ENCODE results near the gene FAM186B.

FAM186B gene

DNA sequence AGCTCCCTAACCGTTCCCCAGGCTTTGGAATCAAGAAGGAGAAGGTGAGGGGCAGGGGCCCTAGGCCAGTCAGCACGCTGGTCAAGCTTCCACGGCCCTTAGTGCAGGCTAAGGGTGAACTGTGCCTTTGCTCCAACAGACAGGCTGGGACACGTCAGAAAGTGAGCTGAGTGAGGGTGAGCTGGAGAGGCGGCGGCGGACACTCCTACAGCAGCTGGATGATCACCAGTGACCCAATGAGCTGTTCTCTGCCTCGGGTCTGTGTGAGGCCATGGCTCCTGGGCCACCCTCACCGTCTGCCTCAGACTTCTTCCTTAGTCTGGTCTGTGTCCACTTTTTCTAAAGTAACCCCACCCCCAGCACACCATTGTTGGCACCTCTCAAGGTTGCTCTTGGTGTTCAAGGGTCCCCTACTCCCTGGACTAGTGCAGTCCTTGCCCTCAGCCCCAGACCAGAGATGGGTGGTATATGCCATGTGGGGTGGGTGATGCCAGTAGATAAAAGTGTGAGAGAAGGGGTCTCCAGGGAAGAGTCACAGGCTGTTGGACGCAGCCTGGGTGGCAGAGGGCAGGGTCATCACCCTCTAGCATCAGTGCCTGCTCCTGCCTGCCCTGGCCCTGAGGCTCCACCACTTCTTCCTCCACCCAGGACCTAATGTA, 38.7 kb upstream of the FAM186B start:
- in situ Hi-C loops (cut with MboI; ENCODE audit: low pct_unique_long_range_greater_than_20kb, low sequenced_read_pairs, unreplicated experiment), result no loop called here
- TF ChIP-seq CTCF (IDR thresholded peaks at IDR 0.05; ENCODE audit: extremely low read depth, insufficient read depth, missing control alignments), result no peak

DNA sequence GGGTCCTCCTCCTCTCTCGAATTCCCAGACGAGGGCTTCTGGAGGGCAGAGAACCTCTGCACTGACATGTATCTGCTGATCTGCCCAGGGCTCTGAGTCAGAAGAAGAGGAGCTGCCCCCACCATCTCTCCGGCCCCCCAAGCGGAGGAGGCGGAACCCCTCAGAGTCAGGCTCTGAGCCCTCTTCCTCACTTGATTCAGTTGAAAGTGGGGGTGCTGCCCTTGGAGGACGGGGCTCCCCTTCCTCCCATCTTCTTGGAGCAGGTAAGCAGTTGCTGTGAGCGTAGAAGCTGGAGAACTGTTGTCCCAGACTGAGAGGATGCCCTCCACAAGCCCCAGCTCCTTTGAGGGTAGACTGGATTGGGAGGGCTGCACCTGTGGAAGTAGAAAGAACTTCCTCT, 37.7 kb upstream of the FAM186B start:
- in situ Hi-C loops (cut with MboI; ENCODE audit: low pct_unique_long_range_greater_than_20kb, low sequenced_read_pairs, unreplicated experiment), result no loop called here
- no peak for TF ChIP-seq CTCF (IDR thresholded peaks at IDR 0.05; ENCODE audit: extremely low read depth, insufficient read depth, missing control alignments)
- no peak for DNase-seq (ENCODE audit: low spot score)

More for the DNA sequence above, 38.7 kb upstream of the FAM186B start:
- DNase-seq (ENCODE audit: low spot score), result no peak

DNA sequence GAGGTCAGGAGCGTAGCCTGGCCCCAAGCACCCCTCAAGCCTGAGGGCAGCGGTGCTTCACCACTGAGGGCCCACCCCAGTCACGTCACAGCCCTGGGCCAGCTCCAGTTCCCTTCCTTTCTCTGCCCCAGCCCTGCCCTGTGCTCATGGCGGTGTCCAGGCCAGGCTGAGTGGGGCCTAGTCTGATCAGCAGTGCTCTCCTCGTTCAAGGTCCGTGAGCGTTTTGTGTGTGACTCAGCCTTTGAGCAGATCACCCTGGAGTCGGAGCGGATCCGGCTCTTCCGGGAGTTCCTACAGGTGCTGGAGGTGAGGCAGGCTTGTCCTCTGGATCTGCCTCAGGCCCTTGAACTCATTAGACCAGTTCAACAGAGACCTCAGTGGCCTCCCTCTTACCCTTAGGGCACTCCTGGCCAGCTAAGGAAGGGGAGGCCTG, 36.9 kb upstream of the FAM186B start:
- DNase-seq (ENCODE audit: low spot score), result no peak
- no peak for TF ChIP-seq CTCF (IDR thresholded peaks at IDR 0.05; ENCODE audit: extremely low read depth, insufficient read depth, missing control alignments)
- in situ Hi-C loops (cut with MboI; ENCODE audit: low pct_unique_long_range_greater_than_20kb, low sequenced_read_pairs, unreplicated experiment), result no loop called here

DNA sequence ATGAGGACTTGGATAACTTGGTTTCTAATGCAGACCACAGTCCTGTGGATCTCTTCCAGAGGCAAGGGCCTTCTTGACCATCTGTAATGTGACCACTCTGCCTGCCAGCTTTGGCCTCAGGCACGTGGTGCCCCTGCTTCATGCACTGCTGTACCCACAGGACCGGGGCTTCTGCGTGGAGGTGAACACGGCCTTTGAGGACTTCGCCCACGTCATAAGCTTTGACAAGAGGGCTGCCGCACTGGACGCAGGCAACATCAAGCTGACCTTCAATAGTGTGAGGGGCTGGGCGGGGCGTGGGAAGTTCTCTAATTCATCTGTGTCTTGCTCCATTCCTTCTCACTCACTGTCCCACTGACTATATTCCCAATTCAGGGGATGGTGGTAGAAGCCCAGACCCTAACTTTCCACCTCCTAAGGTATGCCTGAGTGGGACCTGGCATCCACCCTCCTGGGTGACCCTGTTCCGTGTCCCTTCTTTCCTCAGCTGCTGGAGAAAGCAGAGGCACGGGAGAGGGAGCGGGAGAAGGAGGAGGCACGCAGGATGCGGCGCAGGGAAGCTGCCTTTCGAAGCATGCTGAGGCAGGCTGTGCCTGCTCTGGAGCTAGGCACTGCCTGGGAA, 36.4 kb upstream of the FAM186B start:
- TF ChIP-seq CTCF (IDR thresholded peaks at IDR 0.05; ENCODE audit: extremely low read depth, insufficient read depth, missing control alignments), result no peak
- in situ Hi-C loops (cut with MboI; ENCODE audit: low pct_unique_long_range_greater_than_20kb, low sequenced_read_pairs, unreplicated experiment), result no loop called here
- no peak for DNase-seq (ENCODE audit: low spot score)

DNA sequence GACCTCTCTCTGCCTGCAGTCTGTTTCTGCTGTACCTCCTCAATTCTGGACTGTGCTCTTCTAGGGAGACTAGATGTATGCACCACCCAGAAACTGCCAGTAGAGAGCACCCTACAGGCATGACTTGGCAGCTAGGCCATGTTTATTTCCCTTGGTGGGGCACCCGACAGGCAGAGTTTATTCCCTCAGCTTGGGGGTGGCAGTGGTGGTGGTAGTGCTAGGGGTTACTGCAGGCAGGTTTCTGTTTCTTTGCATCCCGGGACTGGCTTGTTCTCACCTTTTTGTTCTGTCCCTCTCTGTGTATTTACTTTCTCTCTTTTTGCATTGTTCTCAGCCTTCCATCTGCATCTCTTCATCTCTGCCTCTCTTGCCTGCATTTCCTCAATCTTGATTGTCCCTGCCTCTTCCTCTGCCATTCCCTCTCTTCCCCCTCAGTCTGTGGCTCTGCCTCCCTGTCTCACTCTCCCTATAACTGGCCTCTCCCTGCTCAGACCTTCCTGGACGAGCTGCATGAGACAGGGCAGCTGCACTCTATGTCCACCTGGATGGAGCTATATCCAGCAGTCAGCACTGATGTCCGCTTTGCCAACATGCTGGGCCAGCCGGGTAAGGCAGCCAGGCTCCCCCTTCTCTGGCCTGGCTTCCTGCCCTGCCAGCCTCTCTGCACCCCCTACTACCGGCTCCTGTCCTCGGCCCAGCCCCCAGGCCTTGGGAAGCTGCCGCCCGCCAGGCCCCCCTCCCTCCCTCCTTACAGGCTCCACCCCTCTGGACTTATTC, 31.7 kb upstream of the FAM186B start:
- TF ChIP-seq CTCF (IDR thresholded peaks at IDR 0.05; ENCODE audit: extremely low read depth, insufficient read depth, missing control alignments), result peak; percentile 76
- peak; percentile 84 for DNase-seq (ENCODE audit: low spot score)
- in situ Hi-C loops (cut with MboI; ENCODE audit: low pct_unique_long_range_greater_than_20kb, low sequenced_read_pairs, unreplicated experiment), result no loop called here

DNA sequence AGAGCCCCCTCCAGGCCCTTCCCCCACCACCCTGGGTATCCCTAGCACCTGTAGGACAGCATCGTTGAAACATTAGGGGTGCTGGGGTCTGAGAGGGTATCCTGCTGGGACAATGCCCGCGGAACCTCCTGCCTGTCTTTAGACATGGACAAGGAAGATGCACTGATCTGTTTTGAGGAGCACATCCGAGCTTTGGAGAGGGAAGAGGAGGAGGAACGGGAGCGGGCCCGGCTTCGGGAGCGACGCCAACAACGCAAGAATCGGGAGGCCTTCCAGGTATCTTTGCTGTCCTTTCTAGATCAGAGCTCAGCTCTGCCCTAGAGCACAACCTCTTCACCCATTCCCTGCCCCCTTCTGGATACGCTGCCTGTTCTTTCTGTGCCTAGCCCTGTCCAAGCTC, 31.1 kb upstream of the FAM186B start:
- DNase-seq (ENCODE audit: low spot score), result no peak
- in situ Hi-C loops (cut with MboI; ENCODE audit: low pct_unique_long_range_greater_than_20kb, low sequenced_read_pairs, unreplicated experiment), result no loop called here
- TF ChIP-seq CTCF (IDR thresholded peaks at IDR 0.05; ENCODE audit: extremely low read depth, insufficient read depth, missing control alignments), result no peak

All from GM13977 (cell line).